HG03097 (cell line): ENCODE data around the gene ADH1C.
"Not testable (repeated sequence)": the region's sequence is repeated elsewhere in the genome, so short reads cannot be mapped to it uniquely, and the experiment has no call there.

Source experiments
- ATAC-seq: cut with Tn5 transposase; IDR thresholded peaks from one replicate; pipeline ENCODE4 v1.9.1; 2021; ENCODE audit not compliant: unreplicated experiment, low FRiP score

The ADH1C gene

DNA sequence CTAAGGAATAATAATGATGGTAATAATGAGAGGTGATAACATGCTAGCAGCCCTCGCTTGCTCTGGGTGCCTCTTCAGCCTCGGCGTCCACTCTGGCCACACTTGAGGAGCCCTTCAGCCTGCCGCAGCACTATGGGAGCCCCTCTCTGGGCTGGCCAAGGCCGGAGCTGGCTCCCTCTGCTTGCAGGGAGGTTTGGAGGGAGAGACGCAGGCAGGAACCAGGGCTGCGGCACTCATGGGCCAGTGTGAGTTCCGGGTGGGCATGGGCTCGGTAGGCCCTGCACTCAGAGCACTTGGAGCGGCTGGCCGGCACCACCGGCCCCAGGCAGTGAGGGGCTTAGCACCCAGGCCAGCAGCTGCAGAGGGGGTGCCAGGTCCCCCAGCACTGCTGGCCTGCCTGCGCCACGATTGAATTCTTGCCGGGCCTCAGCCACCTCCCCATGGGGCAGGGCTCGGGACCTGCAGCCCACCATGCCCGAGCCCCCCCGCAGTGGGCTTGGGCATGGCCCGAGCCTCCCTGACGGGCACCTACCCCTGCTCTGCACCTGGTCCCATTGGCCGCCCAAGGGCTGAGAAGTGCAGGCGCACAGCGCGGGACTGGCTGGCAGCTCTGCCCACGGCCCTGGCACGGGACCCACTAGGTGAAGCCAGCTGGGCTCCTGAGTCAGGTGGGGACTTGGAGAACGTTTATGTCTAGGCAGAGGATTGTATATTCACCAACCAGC lies 7.1 kb upstream of the ADH1C start:
- no peak for ATAC-seq

DNA sequence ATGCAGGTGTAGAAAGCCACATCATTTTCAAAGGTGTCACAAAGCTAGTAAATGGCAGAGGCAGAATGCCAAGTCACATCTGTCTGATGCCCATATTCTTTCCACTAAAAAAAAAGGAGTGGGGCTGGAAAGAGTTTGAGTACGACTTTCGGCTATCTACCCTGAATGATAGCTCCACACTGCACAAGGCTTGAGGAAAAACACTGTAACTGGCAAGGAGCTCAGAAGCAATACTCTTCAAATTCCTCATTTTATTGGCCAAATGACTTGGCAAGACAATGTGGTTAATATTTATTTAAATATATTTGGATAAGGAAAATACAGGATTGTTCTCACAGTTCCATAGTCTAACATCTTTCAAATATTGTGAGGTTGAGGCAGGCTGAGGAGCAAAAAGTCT lies 5.4 kb upstream of the ADH1C start:
- ATAC-seq, result no peak

DNA sequence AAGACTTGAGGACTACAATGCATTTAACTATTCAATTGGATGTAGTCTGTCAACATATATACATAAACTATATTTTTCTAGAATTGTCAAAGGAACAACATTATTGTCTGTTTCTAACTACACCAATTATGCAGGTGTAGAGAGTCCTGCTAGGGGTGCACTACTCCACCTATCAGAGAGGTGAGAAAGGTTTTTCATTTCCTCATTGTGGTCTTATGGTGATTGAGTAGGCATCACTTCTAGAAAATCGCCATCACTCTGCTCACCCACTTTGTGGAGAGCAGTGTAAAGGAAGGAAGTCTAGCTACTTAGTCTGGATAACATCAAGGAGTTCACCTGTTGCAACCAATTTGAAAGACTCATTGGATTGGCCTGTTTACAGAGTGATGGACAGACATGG lies 4.4 kb upstream of the ADH1C start:
- peak; percentile 88 for ATAC-seq

DNA sequence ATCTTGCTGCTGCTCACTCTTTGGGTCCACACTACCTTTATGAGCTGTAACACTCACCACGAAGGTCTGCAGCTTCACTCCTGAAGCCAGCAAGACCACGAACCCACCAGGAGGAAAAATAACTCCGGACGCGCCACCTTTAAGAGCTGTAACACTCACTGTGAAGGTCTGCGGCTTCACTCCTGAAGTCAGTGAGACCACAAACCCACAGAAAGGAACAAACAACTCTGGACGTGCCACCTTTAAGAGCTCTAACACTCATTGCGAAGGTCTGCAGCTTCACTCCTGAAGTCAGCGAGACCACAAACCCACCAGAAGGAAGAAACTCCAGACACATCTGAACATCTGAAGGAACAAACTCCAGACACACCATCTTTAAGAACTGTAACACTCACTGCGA lies 3.6 kb upstream of the ADH1C start:
- ATAC-seq, result not testable (repeated sequence)

DNA sequence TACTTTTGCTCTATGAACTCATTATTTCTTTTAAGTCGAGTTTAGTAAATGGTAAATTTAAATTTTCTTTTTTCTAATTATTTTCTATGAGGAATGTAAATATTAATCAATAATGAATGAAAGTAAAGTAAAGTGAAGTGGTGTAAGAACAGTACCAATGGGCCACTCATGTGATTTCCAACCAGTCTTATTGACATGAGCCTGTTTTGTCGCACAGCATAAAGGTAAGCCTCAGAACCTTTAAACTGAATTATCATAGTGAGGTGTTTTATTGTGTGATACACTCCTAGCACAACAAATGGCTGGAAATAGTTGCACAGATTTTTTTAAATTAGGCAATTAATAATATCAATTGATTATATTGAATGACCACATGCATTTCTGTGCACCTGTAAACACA lies 1.1 kb downstream of the ADH1C start:
- no peak for ATAC-seq

DNA sequence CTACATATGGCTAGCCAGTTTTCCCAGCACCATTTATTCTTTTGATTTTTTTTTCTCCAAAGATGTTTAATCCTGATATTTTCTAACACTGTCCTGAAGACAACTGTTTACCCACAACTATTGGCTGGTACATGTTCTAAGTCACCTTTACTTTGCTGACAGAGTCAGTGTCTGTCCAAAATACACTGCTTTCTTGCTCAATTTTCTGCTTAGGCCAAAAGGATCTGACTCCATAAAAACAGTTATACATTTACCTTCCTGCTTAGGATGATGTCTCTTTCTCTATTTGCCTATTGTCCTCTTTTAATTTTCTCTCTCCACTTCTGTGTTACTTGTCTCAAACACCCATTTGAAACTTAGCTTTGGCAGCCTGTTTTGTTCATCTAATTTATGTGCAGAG lies 3.2 kb downstream of the ADH1C start:
- no peak for ATAC-seq

DNA sequence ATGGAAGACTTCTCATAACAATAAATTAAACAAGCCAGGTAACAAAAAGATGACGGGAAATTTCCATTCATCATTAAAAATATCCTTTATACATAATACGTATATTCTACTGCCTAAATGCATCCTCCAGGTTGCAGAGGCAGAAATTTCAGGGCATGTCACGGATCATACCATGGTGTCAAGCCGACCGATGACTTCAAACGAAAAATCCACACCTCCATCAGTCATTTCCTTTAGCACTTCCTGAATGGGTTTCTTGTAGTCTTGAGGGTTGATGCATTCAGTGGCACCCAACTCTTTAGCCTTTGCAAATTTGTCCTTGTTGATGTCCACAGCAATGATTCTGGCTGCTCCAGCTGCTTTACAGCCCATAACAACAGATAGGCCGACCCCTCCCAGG lies 9.9 kb downstream of the ADH1C start:
- not testable (repeated sequence) for ATAC-seq

DNA sequence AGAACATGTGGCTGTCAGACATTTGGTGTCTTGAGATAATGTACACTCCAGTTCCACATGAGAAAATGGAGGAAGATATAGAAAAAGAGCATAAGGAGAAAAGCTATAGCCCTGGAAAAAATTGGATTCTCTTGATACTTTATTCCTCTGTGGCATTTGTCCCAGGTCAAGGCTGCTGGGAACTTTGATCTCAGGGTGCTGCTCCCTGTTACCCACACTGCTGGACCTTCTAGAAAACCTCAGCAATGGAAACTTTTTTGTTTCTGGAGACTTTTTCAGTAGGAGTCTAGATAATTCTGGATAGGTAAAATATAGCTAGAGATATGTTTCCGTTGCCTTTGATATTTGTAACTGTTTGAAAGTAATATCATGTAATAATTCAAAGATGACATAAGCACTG lies 11.1 kb downstream of the ADH1C start:
- ATAC-seq, result no peak

DNA sequence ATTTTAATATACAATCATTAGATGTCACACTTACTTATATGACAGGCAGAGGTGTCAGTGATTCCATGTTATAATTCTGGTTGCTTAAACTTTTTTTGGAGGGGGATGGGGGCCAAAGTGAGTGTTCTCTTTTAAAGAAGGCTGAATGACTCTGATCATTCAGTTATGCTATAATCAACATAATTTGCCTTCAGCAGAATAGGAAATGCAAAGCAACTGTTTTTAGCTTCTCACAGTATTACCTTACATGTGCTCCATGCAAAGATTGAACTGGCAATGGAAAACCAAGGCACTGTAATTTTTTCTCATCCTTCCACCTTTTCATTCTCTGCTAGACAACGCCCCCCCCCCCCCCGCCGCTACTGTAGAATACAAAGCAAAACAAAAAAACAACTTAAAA lies 13.4 kb downstream of the ADH1C start:
- no peak for ATAC-seq

DNA sequence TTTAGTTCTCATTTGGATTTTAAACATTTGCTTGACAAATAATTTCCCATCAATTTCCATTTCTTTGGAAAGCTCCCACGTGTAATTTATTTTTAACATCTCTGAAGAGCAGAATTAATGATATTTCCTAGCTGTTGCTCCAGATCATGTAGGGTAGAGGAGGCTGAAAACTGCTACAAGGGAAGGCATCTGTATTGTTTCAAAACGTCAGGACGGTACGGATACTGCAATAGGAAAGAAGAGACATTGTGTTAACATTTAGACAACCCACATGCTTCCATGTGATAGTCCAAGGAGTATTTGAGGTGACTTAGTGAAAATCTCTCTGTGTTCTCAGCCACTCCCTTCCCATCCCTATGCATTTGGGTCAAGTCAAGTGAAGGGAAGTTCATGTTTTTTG lies 16.0 kb downstream of the ADH1C start:
- ATAC-seq, result no peak

DNA sequence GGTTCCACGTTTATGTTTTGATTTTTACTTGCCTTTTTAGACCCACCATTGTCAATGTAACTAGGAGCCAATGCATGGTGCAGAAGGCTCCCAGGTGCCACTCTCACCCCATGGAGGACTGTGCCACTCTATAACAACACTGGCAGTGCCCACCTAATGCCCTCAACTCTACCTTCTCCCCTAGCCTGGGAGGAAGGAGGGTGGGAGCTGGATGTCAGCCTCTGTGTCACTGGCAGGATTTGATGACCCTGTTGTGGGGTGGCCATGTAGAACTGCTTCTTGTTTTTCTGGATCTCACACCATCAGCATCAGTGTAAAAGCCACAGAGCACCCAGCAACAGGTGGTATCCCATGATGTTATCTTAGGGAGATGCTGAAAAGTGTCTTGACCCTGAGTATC lies 17.7 kb downstream of the ADH1C start:
- ATAC-seq, result no peak

DNA sequence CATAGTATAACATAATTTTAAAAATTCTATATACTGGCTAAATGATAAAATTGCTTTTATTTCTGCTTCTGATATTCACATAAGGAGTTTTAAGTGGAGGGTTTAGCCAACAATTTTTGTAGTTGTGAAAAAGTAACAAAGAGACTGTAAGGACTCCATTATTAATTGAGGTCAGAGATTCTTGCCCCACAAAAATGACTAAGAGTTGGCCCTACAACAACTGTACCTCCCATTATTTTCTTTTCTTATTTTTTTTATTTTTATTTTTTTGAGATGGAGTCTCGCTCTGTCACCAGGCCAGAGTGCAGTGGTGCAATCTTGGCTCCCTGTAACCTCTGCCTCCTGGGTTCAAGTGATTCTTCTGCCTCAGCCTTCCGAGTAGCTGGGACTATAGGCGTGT lies 21.9 kb downstream of the ADH1C start:
- no peak for ATAC-seq

DNA sequence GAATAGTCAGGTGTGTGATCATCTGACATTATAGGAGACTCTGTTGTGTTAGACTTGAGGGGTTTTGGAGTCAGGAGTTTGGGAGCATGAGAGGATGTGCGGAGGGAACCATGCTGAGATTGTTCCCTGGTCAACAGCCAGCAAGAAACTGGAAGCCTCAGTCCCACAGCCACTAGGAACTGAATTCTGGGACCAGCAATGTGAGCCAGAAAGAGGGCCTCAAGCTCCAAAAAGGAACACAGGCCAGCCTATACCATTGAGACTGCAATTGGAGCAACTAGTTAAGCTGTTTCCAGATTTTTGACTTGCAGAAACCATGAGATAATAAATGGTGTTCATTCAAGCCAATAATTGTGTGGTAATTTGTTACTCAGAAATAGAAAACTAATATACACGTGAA lies 22.7 kb downstream of the ADH1C start:
- no peak for ATAC-seq

DNA sequence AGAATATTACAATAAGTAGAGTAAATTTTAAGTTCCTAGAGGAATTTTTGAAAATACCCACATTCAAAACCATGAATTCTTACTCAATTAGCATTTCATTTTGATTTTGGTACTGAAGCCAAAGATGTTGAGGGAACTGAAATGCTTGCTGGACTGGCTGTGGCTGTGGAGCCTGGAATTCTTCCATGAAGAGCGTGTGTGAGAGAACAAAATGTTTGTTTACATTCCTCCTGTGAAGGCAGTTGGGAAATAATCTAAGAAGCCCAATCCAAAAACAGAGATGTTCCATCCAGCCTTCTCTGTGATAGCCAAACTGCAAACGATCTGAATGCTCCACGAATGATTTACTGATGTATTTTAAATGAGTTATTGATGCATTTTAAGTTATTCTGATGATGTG lies 27.6 kb downstream of the ADH1C start:
- no peak for ATAC-seq

DNA sequence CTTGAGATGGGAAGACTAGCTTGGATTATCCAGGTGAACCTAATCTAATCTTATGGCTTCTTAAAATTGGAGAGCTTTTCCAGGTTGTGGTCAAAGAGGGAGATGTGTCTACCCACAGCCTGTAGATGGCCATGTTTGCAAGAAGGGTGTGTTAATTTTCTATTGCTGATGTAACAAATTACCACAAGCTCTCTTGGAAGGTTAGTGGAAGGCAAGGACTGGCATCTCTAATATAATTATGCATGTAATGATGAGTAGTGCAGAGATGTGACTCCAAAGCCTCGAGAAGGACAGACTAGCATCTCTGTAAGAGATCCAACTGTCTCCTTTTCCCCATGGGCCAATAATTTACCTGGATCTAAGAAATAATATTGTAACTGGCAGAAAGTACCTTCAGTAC lies 28.2 kb downstream of the ADH1C start:
- ATAC-seq, result no peak

DNA sequence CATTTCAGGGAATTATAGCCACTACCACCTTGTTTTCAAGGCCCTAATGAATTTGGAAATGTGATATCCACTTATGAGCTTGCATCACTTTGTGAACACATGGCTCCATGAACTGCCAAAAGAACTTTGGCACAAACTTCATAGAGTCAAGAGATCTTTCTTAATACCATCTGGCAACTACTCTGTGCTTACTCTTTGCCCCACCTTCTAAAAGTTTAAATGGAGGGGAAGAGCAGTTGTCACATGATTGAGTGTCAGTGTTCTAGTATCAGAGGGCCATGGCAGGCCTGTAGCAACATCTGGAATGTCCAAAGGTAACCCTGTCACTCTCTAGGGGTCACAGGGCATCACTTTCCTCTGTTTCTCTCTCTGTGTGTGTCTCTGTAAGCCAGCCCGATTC lies 28.8 kb downstream of the ADH1C start:
- ATAC-seq, result no peak

DNA sequence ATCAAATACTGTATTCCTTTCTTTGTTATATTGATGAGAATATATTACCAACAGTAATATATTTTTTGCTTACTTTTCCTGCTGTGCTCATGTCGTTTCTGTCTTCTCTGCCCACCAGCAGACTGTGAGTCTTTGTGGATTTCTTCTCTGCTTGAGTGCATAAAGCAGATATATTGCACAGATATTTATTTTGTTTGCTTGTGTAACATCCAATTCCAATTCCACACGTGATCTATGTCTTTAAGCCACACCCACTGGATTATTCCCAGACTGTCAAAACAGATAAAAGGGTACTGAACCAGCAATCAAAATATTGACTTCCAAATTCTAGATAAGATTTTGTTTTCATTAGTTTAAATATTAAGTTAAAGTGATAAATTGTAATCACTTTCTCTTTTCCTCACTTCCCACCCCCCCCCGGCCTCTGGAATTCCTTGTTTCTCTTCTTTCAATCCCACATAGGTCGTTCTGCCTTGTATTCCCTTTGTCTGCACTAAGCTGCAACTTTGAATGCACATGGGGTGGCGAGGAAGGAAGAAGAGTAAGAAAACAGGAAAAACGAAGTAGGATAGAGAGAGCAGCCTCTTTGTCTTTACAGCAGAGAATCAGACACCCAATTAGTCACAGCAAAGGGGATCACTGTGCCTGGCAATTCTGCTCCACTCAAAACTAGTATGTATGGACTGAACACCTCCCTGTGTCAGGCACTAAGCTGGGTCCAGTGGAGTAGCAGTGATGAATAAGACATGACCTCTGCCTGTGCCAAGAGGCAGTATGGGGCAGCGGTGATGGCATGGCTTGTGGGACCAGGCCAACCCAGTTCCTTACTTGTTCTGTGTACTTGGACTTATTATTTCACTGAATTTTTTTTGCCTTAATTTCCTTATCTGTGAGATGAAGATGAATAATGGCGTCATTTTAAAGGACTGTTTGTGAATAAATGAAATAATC lies 31.0 kb downstream of the ADH1C start, which contains the start of gene ADH1B:
TSS of gene ADH1B (minus strand) at position 161 of the 951 bp plus-strand sequence. CDS start at position 91, 70 bp downstream.
- no peak for ATAC-seq

DNA sequence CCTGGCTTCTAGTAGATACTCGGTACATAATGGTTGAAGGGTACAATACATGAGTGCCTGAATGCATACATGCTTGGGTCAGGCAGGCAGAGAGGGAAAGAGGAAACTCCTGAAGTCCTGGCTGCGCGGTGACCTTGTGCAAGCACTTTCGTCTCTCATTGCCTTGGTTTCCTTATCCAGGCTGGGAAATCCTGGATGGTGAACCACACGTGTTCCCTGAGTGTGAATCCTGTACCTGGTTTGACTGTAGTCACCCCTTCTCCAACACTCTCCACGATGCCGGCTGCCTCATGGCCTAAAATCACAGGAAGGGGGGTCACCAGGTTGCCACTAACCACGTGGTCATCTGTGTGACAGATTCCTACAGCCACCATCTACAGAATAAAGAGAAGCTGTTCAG lies 34.7 kb downstream of the ADH1C start:
- ATAC-seq, result not testable (repeated sequence)

DNA sequence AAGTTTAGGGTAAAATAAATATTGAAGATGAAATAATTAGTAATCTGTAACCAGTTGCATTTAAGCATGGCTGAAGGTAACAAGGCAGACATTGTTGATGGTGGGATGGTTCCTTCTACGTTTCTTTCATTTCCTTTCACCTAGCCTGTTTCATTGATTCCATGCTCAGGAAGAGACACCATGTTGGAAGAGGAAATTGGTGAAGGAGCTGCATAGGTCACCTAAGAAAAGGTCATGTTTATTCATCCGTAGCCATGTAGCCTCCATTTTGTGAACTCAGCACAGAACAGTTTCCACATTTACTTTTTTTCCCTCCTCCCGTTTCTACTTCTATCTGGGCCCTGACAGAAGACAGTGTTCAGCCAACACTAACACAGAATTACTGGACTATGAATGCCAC lies 35.2 kb downstream of the ADH1C start:
- ATAC-seq, result no peak

DNA sequence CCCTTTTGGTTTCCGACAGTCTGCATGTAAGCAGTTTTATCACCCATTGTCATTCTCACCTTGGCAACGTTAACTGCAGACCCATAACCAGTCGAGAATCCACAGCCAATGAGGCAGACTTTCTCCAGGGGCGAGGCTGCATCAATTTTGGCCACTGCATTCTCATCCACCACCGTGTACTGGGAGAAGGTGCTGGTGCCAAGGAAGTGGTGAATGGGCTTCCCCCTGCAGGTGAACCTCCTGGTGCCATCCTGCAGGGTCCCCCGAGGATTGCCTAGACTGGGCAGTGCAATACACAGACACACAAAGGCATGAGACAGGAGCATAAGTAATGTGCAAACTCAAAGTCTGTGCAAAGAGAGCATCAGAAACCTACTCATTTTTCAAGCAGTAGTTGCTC lies 36.7 kb downstream of the ADH1C start:
- ATAC-seq, result no peak

DNA sequence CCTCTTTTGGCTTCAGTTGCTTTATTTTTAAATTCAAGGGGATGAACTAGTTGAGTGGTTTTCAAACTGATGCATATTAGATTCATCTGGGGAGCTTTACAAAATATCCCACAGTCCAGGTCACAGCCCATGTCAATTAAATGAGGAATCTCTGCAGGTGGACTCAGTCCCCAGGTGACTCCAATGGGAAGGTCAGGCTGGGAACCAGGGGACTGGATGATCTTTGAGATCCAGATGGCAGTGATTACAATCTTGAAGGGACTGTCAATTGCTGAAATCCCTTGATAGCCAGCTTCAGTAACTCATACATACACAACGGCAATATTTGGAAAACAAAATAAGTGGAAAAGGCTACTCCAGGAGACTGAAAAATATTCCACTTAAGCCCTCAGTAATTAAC lies 38.3 kb downstream of the ADH1C start:
- ATAC-seq, result no peak

DNA sequence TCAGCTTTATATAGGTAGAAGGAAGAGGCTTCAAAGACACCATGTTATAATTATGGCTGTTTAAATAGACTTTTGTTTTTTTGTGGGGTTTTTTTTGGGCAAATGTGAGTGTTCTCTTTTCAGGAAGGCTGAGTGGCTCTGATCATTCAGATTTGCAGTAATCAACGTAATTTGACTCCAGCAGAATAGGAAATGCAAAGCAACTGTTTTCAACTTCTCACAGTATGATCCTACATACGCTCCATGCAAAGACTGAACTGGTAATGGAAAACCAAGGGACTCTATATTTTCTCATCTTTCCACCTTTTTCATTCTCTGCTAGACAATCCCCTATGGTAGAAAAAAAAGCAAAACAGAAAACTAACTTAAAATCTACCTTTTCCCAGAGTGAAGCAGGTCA lies 42.2 kb downstream of the ADH1C start:
- no peak for ATAC-seq
